Nucleus accumbens (tissue), 56 donors: ENCODE results near the gene PDE3B.
A peak's percentile ranks its signal among the peaks of the same experiment; 100 is the strongest.
"Not testable (repeated sequence)": the region's sequence is repeated elsewhere in the genome, so short reads cannot be mapped to it uniquely, and the experiment has no call there.

Experiments
- DNase-seq, 56 donors: peaks; one replicate each; lab custom pipeline; 2025; lab: John Stamatoyannopoulos, UW

PDE3B gene

DNA sequence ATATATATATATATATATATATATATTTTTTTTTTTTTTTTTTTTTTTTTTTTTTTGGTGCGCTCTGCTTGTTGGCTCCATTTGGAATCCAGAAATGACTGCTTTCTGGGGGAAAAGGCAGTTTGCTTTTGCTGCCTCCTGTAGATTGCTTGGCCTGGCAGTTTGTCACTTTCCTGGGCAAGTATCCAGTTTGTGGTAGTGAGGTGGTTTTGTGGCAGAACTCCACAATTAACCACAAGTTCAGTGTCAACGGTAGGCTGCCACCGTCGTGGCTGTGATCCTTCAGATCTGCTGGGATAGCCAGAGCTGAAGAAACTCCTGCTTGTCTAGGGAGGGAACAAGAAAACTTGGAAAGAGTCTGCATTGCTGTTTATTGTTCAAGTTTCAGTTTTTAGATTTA is 5.0 kb upstream of the PDE3B start:
- DNase-seq = peak in 2 of 56 donors; percentile 1 to 2

GRCh38 chr11:14641801-14642200 is 1.8 kb upstream of the PDE3B start:
- DNase-seq = no peak

- no peak for DNase-seq
These were observed 1.2 kb upstream of the PDE3B start for GRCh38 chr11:14642453-14642852.

GRCh38 chr11:14642873-14643696 is 519 bp upstream of the PDE3B start:
- DNase-seq = peak in 4 of 56 donors; percentile 14 to 58 (median 33)

DNA sequence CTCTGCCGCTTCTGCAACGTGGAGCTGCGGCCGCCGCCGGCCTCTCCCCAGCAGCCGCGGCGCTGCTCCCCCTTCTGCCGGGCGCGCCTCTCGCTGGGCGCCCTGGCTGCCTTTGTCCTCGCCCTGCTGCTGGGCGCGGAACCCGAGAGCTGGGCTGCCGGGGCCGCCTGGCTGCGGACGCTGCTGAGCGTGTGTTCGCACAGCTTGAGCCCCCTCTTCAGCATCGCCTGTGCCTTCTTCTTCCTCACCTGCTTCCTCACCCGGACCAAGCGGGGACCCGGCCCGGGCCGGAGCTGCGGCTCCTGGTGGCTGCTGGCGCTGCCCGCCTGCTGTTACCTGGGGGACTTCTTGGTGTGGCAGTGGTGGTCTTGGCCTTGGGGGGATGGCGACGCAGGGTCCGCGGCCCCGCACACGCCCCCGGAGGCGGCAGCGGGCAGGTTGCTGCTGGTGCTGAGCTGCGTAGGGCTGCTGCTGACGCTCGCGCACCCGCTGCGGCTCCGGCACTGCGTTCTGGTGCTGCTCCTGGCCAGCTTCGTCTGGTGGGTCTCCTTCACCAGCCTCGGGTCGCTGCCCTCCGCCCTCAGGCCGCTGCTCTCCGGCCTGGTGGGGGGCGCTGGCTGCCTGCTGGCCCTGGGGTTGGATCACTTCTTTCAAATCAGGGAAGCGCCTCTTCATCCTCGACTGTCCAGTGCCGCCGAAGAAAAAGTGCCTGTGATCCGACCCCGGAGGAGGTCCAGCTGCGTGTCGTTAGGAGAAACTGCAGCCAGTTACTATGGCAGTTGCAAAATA is 816 bp downstream of the PDE3B start:
- peak in 25 of 56 donors; percentile 8 to 64 (median 35) for DNase-seq

DNA sequence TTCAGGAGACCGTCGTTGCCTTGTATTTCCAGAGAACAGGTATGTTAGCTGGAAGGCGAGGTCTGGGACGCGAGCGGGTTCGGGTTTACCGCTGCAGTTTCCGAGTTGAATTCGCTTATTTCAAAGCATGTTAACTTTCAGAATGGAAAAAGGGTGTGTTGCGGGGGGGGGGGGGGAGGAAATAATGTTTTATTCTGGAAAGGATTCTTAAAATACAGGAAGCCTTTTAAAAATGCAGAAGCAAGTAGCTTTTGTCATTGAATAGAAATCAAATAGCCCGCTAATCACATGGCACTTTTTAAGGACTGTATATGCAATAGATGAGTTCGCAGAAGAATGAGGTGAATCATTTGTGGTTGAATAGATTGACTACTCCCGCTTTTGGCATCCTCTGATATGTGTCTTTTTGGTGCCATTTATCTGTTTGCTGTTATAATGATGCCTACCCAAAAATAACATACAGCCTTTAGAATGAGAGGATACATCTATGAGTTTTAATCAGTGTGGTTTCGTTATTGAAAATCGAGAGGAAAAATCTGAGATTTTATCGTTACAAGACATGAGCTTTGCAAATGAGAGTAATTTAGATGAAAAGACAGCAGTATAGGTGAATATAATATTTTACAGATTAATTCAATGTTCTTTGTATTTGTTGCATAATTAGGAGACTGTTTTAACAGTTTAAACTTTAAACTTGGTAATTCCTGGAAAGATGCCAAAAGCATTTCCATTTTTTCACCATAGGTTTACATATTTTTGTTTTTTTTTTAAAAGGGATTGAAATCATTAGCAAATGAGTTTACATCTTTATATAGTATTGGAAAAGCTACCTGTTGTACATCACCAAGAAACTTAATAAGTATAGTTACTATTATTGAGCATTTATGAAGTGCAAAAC is 1.7 kb downstream of the PDE3B start:
- DNase-seq = peak in 1 of 56 donors; percentile 26

GRCh38 chr11:14645985-14646900 is 2.6 kb downstream of the PDE3B start:
- no peak for DNase-seq

GRCh38 chr11:14650064-14650463 is 6.5 kb downstream of the PDE3B start:
- DNase-seq = no peak

DNA sequence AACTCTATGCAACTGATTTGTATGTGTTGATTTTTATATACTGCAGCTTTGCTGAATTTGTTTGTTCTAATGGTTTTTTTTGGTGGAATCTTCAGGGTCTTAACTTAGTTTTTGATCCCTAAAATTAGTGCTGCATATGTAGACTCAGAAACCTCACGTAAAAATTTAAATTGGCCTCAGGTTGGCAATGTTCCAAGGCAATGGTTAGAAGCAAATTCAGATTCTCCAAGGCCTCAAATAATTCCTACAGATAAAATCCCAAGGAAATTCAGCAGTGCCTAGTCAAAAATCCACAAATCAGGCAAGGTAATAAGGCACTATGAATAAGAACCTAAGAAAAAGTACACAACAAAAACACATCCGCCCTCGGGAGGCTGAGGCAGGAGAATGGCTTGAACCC is 9.5 kb downstream of the PDE3B start:
- no peak for DNase-seq

DNA sequence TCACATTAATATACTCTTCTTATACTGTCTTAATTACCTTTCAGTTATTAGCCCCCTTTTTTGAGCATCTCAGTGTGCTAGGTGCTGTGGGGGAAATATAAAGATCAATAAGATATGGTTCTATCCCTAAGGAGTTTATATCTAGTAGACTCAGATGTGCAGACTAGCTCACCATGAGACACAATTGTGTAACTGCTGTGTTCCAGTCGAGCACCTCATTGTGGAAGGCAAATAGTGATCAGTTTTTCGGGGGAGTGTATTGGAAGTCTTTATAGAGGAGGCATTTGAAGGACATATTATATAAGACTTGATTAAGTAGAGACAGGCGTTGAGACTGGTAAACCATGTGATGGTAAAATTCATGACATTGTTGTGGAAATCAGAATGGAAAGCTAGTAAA is 11.8 kb downstream of the PDE3B start:
- DNase-seq = no peak

DNA sequence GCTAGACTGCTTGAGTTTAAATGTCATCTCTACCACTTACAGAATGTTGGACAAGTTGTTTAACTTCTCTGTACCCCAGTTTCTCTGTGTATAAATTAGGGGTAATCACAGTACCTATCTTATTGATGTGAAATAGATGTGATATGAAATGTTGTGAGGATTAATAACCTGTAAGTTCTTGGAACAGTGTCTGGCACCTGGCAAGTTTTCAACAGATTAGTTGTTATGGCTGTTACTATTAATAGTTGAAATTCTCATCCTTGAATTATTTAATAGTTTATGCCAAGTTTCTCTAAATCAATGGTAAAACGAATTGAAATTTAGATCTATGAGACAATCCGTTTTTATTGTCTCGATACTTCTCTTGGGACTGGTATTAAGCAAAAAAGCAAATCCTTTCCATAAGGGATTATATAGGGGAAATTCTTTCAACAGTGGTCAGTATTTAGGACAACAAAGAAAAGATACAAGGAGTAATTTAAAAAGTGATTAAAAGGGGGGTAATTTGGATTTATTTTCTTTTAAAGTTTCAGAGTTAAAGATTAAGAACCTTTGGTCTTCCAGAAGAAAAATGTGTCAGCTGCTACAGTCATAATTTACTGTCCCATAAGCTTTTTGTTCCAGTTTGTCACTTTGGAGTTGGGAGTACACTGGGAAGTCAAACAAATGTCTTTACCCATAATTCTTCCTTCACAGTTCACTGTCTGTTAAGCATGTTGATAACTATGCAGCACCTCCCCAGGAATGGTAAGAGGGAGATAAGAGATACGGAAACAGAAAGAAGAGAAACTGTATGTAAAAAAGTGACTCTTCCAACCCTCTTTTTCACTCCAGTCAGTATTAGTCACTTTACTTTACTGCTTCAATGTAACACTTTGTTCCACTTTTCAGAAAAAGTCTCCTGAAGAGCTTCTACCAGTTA is 13.2 kb downstream of the PDE3B start:
- no peak for DNase-seq

GRCh38 chr11:14657841-14658240 is 14.2 kb downstream of the PDE3B start:
- DNase-seq = no peak

DNA sequence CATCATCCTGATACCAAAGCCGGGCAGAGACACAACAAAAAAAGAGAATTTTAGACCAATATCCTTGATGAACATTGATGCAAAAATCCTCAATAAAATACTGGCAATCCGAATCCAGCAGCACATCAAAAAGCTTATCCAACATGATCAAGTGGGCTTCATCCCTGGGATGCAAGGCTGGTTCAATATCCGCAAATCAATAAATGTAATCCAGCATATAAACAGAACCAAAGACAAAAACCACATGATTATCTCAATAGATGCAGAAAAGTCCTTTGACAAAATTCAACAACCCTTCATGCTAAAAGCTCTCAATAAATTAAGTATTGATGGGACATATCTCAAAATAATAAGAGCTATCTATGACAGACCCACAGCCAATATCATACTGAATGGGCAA is 21.3 kb downstream of the PDE3B start:
- not testable (repeated sequence) for DNase-seq

DNA sequence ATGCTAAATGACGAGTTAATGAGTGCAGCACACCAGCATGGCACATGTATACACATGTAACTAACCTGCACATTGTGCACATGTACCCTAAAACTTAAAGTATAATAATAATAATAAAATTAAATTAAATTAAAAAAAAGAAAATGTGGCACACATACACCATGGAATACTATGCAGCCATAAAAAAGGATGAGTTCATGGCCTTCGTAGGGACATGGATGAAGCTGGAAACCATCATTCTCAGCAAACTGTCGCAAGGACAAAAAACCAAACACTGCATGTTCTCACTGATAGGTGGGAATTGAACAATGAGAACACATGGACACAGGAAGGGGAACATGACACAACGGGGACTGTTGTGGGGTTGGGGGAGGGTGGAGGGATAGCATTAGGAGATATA is 23.7 kb downstream of the PDE3B start:
- DNase-seq = not testable (repeated sequence)

GRCh38 chr11:14668731-14669301 is 25.2 kb downstream of the PDE3B start:
- no peak for DNase-seq

GRCh38 chr11:14669499-14669898 is 25.9 kb downstream of the PDE3B start:
- no peak for DNase-seq

GRCh38 chr11:14669958-14670357 is 26.4 kb downstream of the PDE3B start:
- DNase-seq = no peak

GRCh38 chr11:14672635-14673034 is 29.0 kb downstream of the PDE3B start:
- DNase-seq = no peak
